Keratinocyte (primary cell): ENCODE data around the gene EBNA1BP2. TPM values are rescaled to one million over a fixed set of nuclear protein-coding genes. Genes with fewer than 3 reads are reported as not detected.

Source experiments
- DNase-seq: peaks from one replicate; pipeline ENCODE4 v3.0.0-alpha.2; 2011; ENCODE audit warnings: low read depth, missing footprints, low spot score
- FAIRE-seq: peaks from 2 replicates; lab custom pipeline; 2011; peaks lifted over from hg19 to GRCh38; lab: Jason Lieb, UNC
- H2AFZ ChIP-seq: 2 replicates; pipeline ENCODE4 v1.6.0; 2012; ENCODE audit warnings: low read length, control low read depth, inconsistent platforms; ENCODE audit not compliant: control insufficient read depth
- H3K27ac ChIP-seq: 2 replicates; pipeline ENCODE4 v1.5.1; 2011; ENCODE audit warnings: low read length; ENCODE audit not compliant: control insufficient read depth, insufficient read depth
- H3K27me3 ChIP-seq: 3 replicates; pipeline ENCODE4 v1.6.0; 2011; ENCODE audit warnings: low read length; ENCODE audit not compliant: control insufficient read depth, insufficient read depth; ENCODE audit errors: extremely low read depth
- H3K36me3 ChIP-seq, 2 experiments: 2 replicates in 1 of 2; 3 replicates in 1 of 2; pipeline ENCODE4 v1.5.1; 2011; ENCODE audit warnings: low read length in 2 of 2, mild to moderate bottlenecking in 1 of 2; ENCODE audit not compliant: control insufficient read depth in 2 of 2, insufficient read depth in 2 of 2; ENCODE audit errors: extremely low read depth in 1 of 2
- H3K4me1 ChIP-seq: 3 replicates; pipeline ENCODE4 v1.5.1; 2011; ENCODE audit warnings: low read length; ENCODE audit not compliant: control insufficient read depth, insufficient read depth; ENCODE audit errors: extremely low read depth
- H3K4me2 ChIP-seq: 3 replicates; pipeline ENCODE4 v1.6.0; 2011; ENCODE audit warnings: low read depth, low read length; ENCODE audit not compliant: control insufficient read depth, insufficient read depth; ENCODE audit errors: extremely low read depth
- H3K4me3 ChIP-seq, 3 experiments: fragments of 200-600 bp in 1 of 3; sonication (generic) in 1 of 3; 2 replicates in 2 of 3; 3 replicates in 1 of 3; pipeline ENCODE4 v1.5.1; 2011 to 2016; ENCODE audit warnings: low read length in 3 of 3, mild to moderate bottlenecking in 3 of 3, control low read depth in 2 of 3, inconsistent platforms in 1 of 3, low read depth in 1 of 3, mixed read lengths in 1 of 3, mixed run types in 1 of 3, moderate library complexity in 1 of 3; ENCODE audit not compliant: control insufficient read depth in 2 of 3, insufficient read depth in 2 of 3; ENCODE audit errors: extremely low read depth in 1 of 3
- H3K79me2 ChIP-seq: 2 replicates; pipeline ENCODE4 v1.6.0; 2012; ENCODE audit warnings: low read length; ENCODE audit not compliant: control insufficient read depth, insufficient read depth
- H3K9ac ChIP-seq: 3 replicates; pipeline ENCODE4 v1.6.0; 2011; ENCODE audit warnings: low read length; ENCODE audit not compliant: control insufficient read depth, insufficient read depth; ENCODE audit errors: extremely low read depth
- H3K9me1 ChIP-seq: 3 replicates; pipeline ENCODE4 v1.6.0; 2011; ENCODE audit warnings: low read length; ENCODE audit not compliant: control insufficient read depth, insufficient read depth; ENCODE audit errors: extremely low read depth
- H3K9me3 ChIP-seq: 2 replicates; pipeline ENCODE4 v1.5.1; 2012; ENCODE audit warnings: low read depth, low read length; ENCODE audit not compliant: control insufficient read depth
- H4K20me1 ChIP-seq: 3 replicates; pipeline ENCODE4 v1.6.0; 2011; ENCODE audit warnings: low read length; ENCODE audit not compliant: control insufficient read depth, insufficient read depth; ENCODE audit errors: extremely low read depth
- EZH2 ChIP-seq: IDR thresholded peaks from one replicate; pipeline ENCODE4 v1.6.1; 2012; ENCODE audit warnings: inconsistent platforms, mild to moderate bottlenecking, low read length, moderate library complexity
- dilution Hi-C: fragments of 300-500 bp; cut with MboI; formaldehyde crosslinking; loops from one replicate; pipeline ENCODE4 v1.7.0; 2020; ENCODE audit warnings: low sequenced_read_pairs; ENCODE audit not compliant: extremely low pct_ligation_motif_present
- polyA plus RNA-seq, 5 experiments: library from polyadenylated mRNA; depleted of rRNA in 3 of 5; stranded (reverse) in 3 of 5; stranded (forward) in 1 of 5; unstranded in 1 of 5; fragments of >200 nt; gene quantifications; 1 replicate in 1 of 5; 2 replicates in 3 of 5; 3 replicates in 1 of 5; pipeline versions ENCODE4 v1.2.1 to v1.2.3, GENCODE V29; 2011 to 2012; ENCODE audit warnings: missing spikeins in 2 of 5, low read depth in 1 of 5, low replicate concordance in 1 of 5
- TF ChIP-seq, protein P1 (sequence below), 3 experiments: IDR thresholded peaks in 1 of 3; conservative IDR thresholded peaks in 1 of 3; optimal IDR thresholded peaks in 1 of 3; 2 replicates in 2 of 3; 3 replicates in 1 of 3; pipeline versions ENCODE3 to v1.5.1; 2011; ENCODE audit warnings: low read length in 3 of 3, mild to moderate bottlenecking in 3 of 3, moderate library complexity in 2 of 3, control low read depth in 1 of 3, inconsistent platforms in 1 of 3; ENCODE audit not compliant: insufficient read depth in 2 of 3; ENCODE audit errors: extremely low read depth in 1 of 3

Gene EBNA1BP2
- polyA plus RNA-seq, 1 donor (not counting 4 experiments of a cell fraction or from before 2014, with no cell fraction given), result 122 TPM

DNA sequence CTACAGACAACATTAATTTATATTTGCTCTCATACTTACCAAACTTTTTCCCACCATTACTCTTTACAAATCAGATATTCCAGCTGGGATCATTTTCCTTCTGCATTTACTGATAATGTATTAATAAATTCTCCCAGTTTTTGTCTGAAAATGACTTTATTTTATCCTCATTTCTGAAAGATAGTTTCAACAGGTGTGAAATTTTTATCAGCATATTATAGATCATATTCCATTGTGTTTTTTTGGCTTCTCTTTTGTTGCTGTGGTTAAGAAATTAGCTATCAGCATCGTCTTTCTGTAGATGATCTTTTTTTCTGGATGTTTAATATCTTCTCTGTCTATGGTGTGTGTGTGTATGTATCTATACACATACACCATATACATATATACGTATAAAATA, 2.8 kb upstream of the EBNA1BP2 start:
- Histone ChIP-seq H3K79me2 (peaks cover 23% of the 10 kb centered on the region), H3K27ac (no peak overlapping the region), H3K36me3 (peaks cover 3 to 7% of the 10 kb centered on the region in 2 experiments), H2AFZ (no peak overlapping the region), H3K9me1 (no peaks in the 10 kb centered on the region), H3K4me2 (no peak overlapping the region), H3K9me3 (no peaks in the 10 kb centered on the region), H3K27me3 (no peaks in the 10 kb centered on the region), H3K4me1 (peaks cover 10% of the 10 kb centered on the region), H3K4me3 (no peak overlapping the region), H3K9ac (no peak overlapping the region), H4K20me1 (peaks cover 5% of the 10 kb centered on the region)
- no peak for TF ChIP-seq EZH2
- TF ChIP-seq, protein P1, sequence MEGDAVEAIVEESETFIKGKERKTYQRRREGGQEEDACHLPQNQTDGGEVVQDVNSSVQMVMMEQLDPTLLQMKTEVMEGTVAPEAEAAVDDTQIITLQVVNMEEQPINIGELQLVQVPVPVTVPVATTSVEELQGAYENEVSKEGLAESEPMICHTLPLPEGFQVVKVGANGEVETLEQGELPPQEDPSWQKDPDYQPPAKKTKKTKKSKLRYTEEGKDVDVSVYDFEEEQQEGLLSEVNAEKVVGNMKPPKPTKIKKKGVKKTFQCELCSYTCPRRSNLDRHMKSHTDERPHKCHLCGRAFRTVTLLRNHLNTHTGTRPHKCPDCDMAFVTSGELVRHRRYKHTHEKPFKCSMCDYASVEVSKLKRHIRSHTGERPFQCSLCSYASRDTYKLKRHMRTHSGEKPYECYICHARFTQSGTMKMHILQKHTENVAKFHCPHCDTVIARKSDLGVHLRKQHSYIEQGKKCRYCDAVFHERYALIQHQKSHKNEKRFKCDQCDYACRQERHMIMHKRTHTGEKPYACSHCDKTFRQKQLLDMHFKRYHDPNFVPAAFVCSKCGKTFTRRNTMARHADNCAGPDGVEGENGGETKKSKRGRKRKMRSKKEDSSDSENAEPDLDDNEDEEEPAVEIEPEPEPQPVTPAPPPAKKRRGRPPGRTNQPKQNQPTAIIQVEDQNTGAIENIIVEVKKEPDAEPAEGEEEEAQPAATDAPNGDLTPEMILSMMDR (optimal IDR thresholded peaks at IDR 0.05 in 1 of 3, IDR thresholded peaks at IDR 0.05 in 1 of 3, conservative IDR thresholded peaks at IDR 0.05 in 1 of 3; ENCODE audit: extremely low read depth in 1 of 3, insufficient read depth in 2 of 3, low read length in 3 of 3), result no peak
- DNase-seq, result no peak
- FAIRE-seq, result no peak
- dilution Hi-C loops, result no loop called here

DNA sequence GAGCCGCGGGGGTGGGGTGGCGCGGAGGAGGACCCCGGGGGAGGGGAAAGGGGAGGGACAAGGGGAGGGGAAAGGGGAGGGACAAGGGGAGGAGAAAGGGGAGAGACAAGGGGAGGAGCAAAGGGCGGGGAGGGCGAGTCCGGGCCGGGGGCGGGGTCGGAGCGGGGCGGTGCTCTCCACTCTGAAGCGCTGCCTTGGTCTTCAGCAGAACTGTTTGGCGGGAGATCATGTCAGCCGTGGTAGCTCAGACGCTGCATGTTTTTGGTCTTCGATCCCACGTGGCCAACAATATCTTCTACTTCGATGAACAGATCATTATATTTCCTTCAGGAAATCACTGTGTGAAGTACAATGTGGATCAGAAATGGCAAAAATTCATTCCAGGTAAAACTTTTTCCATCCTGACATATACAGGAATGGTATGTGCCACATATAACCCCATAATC, 460 bp upstream of the EBNA1BP2 start:
- H3K4me3 ChIP-seq, result peak overlapping the region; percentile 79 to 98 (median 96)
- peaks cover 5% of the 10 kb centered on the region for H4K20me1 ChIP-seq
- peaks cover 10% of the 10 kb centered on the region for H3K4me1 ChIP-seq
- H3K9me3 ChIP-seq, result no peaks in the 10 kb centered on the region
- peak overlapping the region; percentile 81 for H3K27ac ChIP-seq
- H3K36me3 ChIP-seq, result peaks cover 13 to 25% of the 10 kb centered on the region in 2 experiments
- H3K9me1 ChIP-seq, result no peaks in the 10 kb centered on the region
- peaks cover 35% of the 10 kb centered on the region for H3K79me2 ChIP-seq
- peak; percentile 50 for DNase-seq
- peak overlapping the region; percentile 84 for H3K4me2 ChIP-seq
- dilution Hi-C loops, result no loop called here
- peak overlapping the region; percentile 95 for H2AFZ ChIP-seq
- no peak for TF ChIP-seq EZH2
- TF ChIP-seq, protein P1 (optimal IDR thresholded peaks at IDR 0.05 in 1 of 3, IDR thresholded peaks at IDR 0.05 in 1 of 3, conservative IDR thresholded peaks at IDR 0.05 in 1 of 3; ENCODE audit: extremely low read depth in 1 of 3, insufficient read depth in 2 of 3, low read length in 3 of 3), result no peak
- FAIRE-seq, result peak; percentile 49
- H3K27me3 ChIP-seq, result no peaks in the 10 kb centered on the region
- peak overlapping the region; percentile 95 for H3K9ac ChIP-seq
